ENCODE data around the gene TESMIN.

- TF ChIP-seq POLR2A (IDR thresholded peaks at IDR 0.05; ENCODE audit: low read length), result no peak
- TF ChIP-seq GATA1 (IDR thresholded peaks at IDR 0.05; ENCODE audit: low read depth, low read length), result no peak
Measured at GRCh38 chr11:68741463-68741862, 9.9 kb downstream of the TESMIN start.
